ENCODE measurements around the gene MYO1H.
"Not testable (repeated sequence)": the region's sequence is repeated elsewhere in the genome, so short reads cannot be mapped to it uniquely, and the experiment has no call there.

Gene MYO1H

GRCh38 chr12:109347589-109347988 is at the start of gene MYO1H:
Gene MYO1H, plus strand, starts transcription at chr12:109347900. Its CDS starts 61 bp downstream, at chr12:109347961.
- in situ Hi-C loops (cut with MboI; ENCODE audit: low sequenced_read_pairs) = no loop called here

GRCh38 chr12:109299849-109300248 is 47.9 kb upstream of the MYO1H start:
- in situ Hi-C loops (cut with MboI; ENCODE audit: low sequenced_read_pairs) = no loop called here

- in situ Hi-C loops (cut with MboI; ENCODE audit: low sequenced_read_pairs) = no loop called here
Observed at GRCh38 chr12:109301643-109302168, 46.0 kb upstream of the MYO1H start.

- in situ Hi-C loops (cut with MboI; ENCODE audit: low sequenced_read_pairs) = no loop called here
Observed at GRCh38 chr12:109302358-109302757, 45.3 kb upstream of the MYO1H start.

- in situ Hi-C loops (cut with MboI; ENCODE audit: low sequenced_read_pairs) = no loop called here
Observed at GRCh38 chr12:109302770-109303169, 44.9 kb upstream of the MYO1H start.

- in situ Hi-C loops (cut with MboI; ENCODE audit: low sequenced_read_pairs) = no loop called here
Observed at GRCh38 chr12:109304485-109304884, 43.2 kb upstream of the MYO1H start.

- in situ Hi-C loops (cut with MboI; ENCODE audit: low sequenced_read_pairs) = no loop called here
Observed at GRCh38 chr12:109305547-109305946, 42.2 kb upstream of the MYO1H start.

- in situ Hi-C loops (cut with MboI; ENCODE audit: low sequenced_read_pairs) = no loop called here
Observed at GRCh38 chr12:109307051-109307450, 40.6 kb upstream of the MYO1H start.

- in situ Hi-C loops (cut with MboI; ENCODE audit: low sequenced_read_pairs) = no loop called here
Observed at GRCh38 chr12:109308534-109309380, 38.9 kb upstream of the MYO1H start, which contains the start of gene FOXN4. Gene FOXN4, minus strand, starts transcription at chr12:109309284. Its CDS starts 963 bp downstream, at chr12:109308321.

GRCh38 chr12:109309381-109310246 is 38.1 kb upstream of the MYO1H start:
- in situ Hi-C loops (cut with MboI; ENCODE audit: low sequenced_read_pairs) = no loop called here

- in situ Hi-C loops (cut with MboI; ENCODE audit: low sequenced_read_pairs) = no loop called here
Observed at GRCh38 chr12:109310247-109311125, 37.2 kb upstream of the MYO1H start.

- in situ Hi-C loops (cut with MboI; ENCODE audit: low sequenced_read_pairs) = not testable (repeated sequence)
Observed at GRCh38 chr12:109321294-109321693, 26.4 kb upstream of the MYO1H start.

- in situ Hi-C loops (cut with MboI; ENCODE audit: low sequenced_read_pairs) = no loop called here
Observed at GRCh38 chr12:109329003-109329402, 18.7 kb upstream of the MYO1H start.

GRCh38 chr12:109329686-109330085 is 18.0 kb upstream of the MYO1H start:
- in situ Hi-C loops (cut with MboI; ENCODE audit: low sequenced_read_pairs) = no loop called here

- in situ Hi-C loops (cut with MboI; ENCODE audit: low sequenced_read_pairs) = no loop called here
Observed at GRCh38 chr12:109330282-109331230, 17.1 kb upstream of the MYO1H start.

GRCh38 chr12:109331301-109331952 is 16.3 kb upstream of the MYO1H start:
- in situ Hi-C loops (cut with MboI; ENCODE audit: low sequenced_read_pairs) = no loop called here

- in situ Hi-C loops (cut with MboI; ENCODE audit: low sequenced_read_pairs) = no loop called here
Observed at GRCh38 chr12:109334887-109335286, 12.8 kb upstream of the MYO1H start.

- in situ Hi-C loops (cut with MboI; ENCODE audit: low sequenced_read_pairs) = no loop called here
Observed at GRCh38 chr12:109336593-109336992, 11.1 kb upstream of the MYO1H start.

GRCh38 chr12:109343677-109344076 is 4.0 kb upstream of the MYO1H start:
- in situ Hi-C loops (cut with MboI; ENCODE audit: low sequenced_read_pairs) = no loop called here

Data from HL-60/S4 treated with retinoic acid at 250 ng/mL for 4 days and 3 days (cell line).